Spleen (tissue), 7 donors: ENCODE results near the gene ICOSLG.

Experiments
- POLR2A ChIP-seq, 3 donors: fragments of 450-650 bp; IDR thresholded peaks; one replicate each; pipeline ENCODE4 v1.5.1; 2017; ENCODE audit warnings: antibody characterized with exemption in 3 of 3, mild to moderate bottlenecking in 1 of 3
- TF ChIP-seq, protein P1 (sequence below), 11 experiments: fragments of 200-600 bp in 7 of 11; fragments of 450-650 bp in 4 of 11; sonication (generic) in 4 of 11; IDR thresholded peaks in 8 of 11; conservative IDR thresholded peaks in 3 of 11; 1 replicate in 7 of 11; 2 replicates in 4 of 11; pipeline versions ENCODE4 v1.4.0 to v1.8.0; 2016 to 2021; ENCODE audit warnings: antibody characterized with exemption in 11 of 11, inconsistent platforms in 4 of 11, mild to moderate bottlenecking in 1 of 11
- donor health status: DM: no; HTN: no; CAD: no; lungs with moderate emphysema.
- donor health status: DM: no; HTN: no; CAD: no.
- donor health status: DM: no; HTN: no; CAD: no.

DNA sequence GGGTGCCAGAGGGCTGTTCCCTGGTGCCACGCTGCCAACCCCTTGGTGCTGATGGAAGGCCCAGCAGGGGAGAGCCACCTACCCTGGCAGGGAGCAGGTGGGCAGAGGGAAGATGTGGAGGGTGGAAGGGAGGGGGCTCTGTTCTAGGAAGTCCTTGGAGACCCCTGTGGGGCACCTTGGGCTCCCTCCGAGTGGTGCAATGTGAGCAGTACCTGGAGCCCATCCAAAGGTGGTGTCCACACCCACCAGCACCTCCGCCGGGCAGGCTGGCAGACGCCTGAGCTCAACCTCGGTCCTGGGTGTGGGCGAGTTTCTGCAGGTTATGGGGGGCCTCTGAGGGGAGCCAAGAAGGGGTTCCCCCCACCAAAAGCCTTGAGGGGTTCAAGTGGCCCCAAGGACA is 32.3 kb upstream of the ICOSLG start:
- no peak for TF ChIP-seq POLR2A (IDR thresholded peaks at IDR 0.05)
- TF ChIP-seq, protein P1, sequence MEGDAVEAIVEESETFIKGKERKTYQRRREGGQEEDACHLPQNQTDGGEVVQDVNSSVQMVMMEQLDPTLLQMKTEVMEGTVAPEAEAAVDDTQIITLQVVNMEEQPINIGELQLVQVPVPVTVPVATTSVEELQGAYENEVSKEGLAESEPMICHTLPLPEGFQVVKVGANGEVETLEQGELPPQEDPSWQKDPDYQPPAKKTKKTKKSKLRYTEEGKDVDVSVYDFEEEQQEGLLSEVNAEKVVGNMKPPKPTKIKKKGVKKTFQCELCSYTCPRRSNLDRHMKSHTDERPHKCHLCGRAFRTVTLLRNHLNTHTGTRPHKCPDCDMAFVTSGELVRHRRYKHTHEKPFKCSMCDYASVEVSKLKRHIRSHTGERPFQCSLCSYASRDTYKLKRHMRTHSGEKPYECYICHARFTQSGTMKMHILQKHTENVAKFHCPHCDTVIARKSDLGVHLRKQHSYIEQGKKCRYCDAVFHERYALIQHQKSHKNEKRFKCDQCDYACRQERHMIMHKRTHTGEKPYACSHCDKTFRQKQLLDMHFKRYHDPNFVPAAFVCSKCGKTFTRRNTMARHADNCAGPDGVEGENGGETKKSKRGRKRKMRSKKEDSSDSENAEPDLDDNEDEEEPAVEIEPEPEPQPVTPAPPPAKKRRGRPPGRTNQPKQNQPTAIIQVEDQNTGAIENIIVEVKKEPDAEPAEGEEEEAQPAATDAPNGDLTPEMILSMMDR (IDR thresholded peaks at IDR 0.05 in 8 of 11, conservative IDR thresholded peaks at IDR 0.05 in 3 of 11): no peak
